ENCODE measurements around the gene SLC25A25.
A peak's percentile ranks its signal among the peaks of the same experiment; 100 is the strongest.

SLC25A25 gene

DNA sequence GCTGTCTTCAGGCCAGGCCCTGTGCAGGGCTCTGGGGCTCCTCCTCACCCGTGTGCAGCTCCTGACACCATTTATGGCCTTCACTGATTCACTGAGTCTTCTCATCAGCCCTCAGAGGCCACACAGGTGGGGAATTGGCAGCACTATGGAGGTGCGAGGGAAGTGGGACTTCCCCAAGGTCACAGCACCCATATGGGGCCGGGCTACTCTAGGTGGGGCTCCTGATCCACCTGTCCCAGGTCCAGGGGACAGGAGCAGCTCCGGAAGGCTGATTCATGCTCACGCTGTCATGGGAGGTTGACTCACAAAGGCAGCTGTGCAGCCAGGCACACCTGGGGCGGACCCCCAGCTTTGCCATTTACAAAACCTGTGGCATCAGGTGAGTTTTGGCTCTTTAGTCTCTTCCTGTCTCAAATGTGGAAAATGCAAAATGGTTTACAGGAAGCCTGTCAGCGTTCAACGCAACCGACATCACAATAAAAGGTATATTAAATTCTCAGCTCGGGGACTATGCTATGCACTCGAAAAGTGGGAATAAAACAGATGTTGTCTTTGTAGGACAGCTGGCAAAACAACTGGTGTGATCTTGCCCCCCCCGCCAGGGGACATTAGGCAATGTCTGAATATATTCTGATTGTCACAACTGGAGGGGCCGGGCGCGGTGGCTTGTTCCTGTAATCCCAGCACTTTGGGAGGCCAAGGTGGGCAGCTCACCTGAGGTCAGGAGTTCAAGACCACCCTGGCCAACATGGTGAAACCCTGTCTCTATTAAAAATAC, 15.9 kb upstream of the SLC25A25 start:
- DNase-seq (ENCODE audit: low read depth): no peak
- H3K4me3 ChIP-seq (ENCODE audit: low read depth, low read length): no peak overlapping the region
- TF ChIP-seq, protein P1, sequence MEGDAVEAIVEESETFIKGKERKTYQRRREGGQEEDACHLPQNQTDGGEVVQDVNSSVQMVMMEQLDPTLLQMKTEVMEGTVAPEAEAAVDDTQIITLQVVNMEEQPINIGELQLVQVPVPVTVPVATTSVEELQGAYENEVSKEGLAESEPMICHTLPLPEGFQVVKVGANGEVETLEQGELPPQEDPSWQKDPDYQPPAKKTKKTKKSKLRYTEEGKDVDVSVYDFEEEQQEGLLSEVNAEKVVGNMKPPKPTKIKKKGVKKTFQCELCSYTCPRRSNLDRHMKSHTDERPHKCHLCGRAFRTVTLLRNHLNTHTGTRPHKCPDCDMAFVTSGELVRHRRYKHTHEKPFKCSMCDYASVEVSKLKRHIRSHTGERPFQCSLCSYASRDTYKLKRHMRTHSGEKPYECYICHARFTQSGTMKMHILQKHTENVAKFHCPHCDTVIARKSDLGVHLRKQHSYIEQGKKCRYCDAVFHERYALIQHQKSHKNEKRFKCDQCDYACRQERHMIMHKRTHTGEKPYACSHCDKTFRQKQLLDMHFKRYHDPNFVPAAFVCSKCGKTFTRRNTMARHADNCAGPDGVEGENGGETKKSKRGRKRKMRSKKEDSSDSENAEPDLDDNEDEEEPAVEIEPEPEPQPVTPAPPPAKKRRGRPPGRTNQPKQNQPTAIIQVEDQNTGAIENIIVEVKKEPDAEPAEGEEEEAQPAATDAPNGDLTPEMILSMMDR (conservative IDR thresholded peaks at IDR 0.05; ENCODE audit: low read depth, low read length): no peak

DNA sequence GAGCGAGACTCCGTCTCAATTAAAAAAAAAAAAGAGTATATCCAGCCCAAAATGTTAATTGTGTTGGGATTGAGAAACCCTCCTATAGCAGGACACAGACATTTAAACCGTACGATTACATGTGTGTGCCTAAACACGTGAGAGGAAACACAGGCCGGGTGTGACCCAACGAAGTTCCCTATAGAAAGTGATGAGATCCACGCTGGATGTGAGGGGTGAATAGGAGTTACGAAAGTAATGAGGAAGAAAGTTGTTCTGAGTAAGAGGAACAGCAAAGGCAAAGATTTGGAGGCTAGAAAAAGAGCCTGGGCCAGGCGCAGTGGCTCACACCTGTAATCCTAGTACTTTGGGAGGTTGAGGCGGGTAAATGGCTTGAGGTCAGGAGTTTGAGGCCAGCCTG, 14.5 kb upstream of the SLC25A25 start:
- DNase-seq (ENCODE audit: low read depth): no peak
- TF ChIP-seq, protein P1 (conservative IDR thresholded peaks at IDR 0.05; ENCODE audit: low read depth, low read length): no peak
- no peak overlapping the region for H3K4me3 ChIP-seq (ENCODE audit: low read depth, low read length)

GRCh38 chr9:128054087-128054486, 13.9 kb upstream of the SLC25A25 start:
- no peak for DNase-seq (ENCODE audit: low read depth)
- no peak overlapping the region for H3K4me3 ChIP-seq (ENCODE audit: low read depth, low read length)
- TF ChIP-seq, protein P1 (conservative IDR thresholded peaks at IDR 0.05; ENCODE audit: low read depth, low read length): no peak

DNA sequence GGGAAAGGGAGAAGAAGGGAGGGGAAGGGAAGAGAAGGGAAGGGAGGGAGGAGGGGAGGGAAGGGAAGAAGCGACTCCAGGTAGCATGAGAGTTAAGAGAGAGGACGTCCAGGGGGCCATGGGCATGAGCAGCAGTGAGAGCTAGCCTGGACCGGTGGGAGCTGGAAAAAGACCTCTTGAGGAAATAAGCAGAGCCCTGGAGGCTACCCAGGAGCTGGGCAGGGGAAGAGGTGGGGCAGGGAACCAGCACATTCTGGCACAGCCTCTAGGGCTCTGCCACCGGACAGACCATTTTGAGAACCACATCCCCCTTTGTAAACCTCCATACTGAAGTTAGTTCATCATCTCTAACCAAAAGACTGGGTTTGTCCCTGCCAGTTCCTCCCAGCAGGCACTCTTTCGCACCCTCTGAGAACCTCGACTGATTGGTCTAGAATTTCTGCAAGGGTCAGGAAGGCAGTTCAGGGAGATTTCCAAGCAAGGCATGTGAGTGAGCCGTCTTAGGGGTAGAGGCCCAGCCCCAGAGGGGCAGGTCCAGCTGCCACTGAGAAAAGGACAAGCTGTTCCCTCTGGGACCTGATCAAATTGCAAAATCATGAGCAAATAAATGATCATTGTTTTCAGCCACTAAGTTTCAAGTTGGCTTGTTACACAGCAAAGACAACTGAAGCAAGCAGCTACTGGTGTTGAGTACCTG, 12.5 kb upstream of the SLC25A25 start:
- TF ChIP-seq, protein P1 (conservative IDR thresholded peaks at IDR 0.05; ENCODE audit: low read depth, low read length): no peak
- DNase-seq (ENCODE audit: low read depth): peak; percentile 79

GRCh38 chr9:128056086-128056485, 11.9 kb upstream of the SLC25A25 start:
- H3K4me3 ChIP-seq (ENCODE audit: low read depth, low read length): no peak overlapping the region
- no peak for DNase-seq (ENCODE audit: low read depth)
- TF ChIP-seq, protein P1 (conservative IDR thresholded peaks at IDR 0.05; ENCODE audit: low read depth, low read length): no peak

More for the DNA sequence above, 12.5 kb upstream of the SLC25A25 start:
- no peak overlapping the region for H3K4me3 ChIP-seq (ENCODE audit: low read depth, low read length)

DNA sequence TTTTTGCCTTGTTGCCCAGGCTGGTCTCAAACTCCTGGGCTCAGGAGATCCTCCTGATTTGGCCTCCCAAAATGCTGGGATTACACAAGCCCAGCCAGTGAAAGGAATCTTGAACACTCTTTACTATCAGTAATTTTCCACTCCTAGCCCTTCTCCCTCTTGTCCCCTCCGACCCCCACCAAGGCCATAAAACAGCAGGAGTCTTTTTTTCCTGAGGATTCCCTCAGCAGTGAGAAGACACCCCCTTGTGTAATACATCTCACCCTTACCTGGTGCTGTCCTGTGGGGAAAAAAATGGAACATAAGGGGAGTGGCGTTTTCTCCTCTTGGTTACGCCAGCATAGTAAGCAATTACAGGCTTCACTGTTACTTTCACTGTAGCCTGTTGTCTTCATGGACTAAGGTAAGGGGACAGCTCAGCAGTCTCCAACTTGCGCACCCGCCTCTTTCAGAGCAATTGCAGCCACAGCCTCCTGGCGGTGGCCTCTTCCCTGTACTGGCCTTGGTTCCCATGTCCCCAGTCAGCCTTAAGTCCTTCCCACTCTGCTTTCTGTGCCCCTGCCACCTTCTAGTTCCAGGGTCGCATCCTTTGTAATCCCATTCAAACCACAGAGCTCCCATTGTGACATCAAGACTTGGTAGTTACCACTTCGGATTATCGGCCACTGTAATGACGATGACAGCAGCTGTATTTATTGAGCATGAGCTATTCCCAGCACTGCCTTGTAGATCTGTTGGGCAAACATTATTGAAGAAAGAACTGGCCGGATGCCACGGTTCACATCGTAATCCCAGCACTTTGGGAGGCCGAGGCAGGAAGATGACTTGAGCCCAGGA, 10.9 kb upstream of the SLC25A25 start:
- no peak for DNase-seq (ENCODE audit: low read depth)
- TF ChIP-seq, protein P1 (conservative IDR thresholded peaks at IDR 0.05; ENCODE audit: low read depth, low read length): no peak
- no peak overlapping the region for H3K4me3 ChIP-seq (ENCODE audit: low read depth, low read length)
